Neural progenitor cell (in vitro differentiated cells): ENCODE measurements around the gene YWHAB. TPM values are rescaled to one million over a fixed set of nuclear protein-coding genes. Genes with fewer than 3 reads are reported as not detected.

Experiments
- DNase-seq: peaks from one replicate; pipeline ENCODE4 v3.0.0-alpha.2; 2016; ENCODE audit warnings: low spot score
- H2AFZ ChIP-seq: fragments of 200-600 bp; sonication (generic); replicated peaks from 2 replicates; pipeline ENCODE4 v1.6.1; 2016; ENCODE audit warnings: antibody characterized with exemption
- H3F3A ChIP-seq: fragments of 200-600 bp; sonication (generic); 2 replicates; pipeline ENCODE4 v1.6.1; 2016; ENCODE audit warnings: antibody characterized with exemption, low read depth
- H3K27ac ChIP-seq: fragments of 200-600 bp; sonication (generic); 2 replicates; pipeline ENCODE4 v1.5.1; 2016; ENCODE audit warnings: mild to moderate bottlenecking
- H3K27me3 ChIP-seq: fragments of 200-600 bp; sonication (generic); 2 replicates; pipeline ENCODE4 v1.6.1; 2016; ENCODE audit warnings: mild to moderate bottlenecking, moderate library complexity
- H3K36me3 ChIP-seq: fragments of 200-600 bp; sonication (generic); 2 replicates; pipeline ENCODE4 v1.5.1; 2016
- H3K4me1 ChIP-seq: fragments of 200-600 bp; sonication (generic); 2 replicates; pipeline ENCODE4 v1.6.1; 2016; ENCODE audit warnings: mixed run types
- H3K4me2 ChIP-seq: fragments of 200-600 bp; sonication (generic); 2 replicates; pipeline ENCODE4 v1.6.1; 2016
- H3K4me3 ChIP-seq: fragments of 200-600 bp; sonication (generic); 2 replicates; pipeline ENCODE4 v1.5.1; 2016
- H3K79me2 ChIP-seq: fragments of 200-600 bp; sonication (generic); 2 replicates; pipeline ENCODE4 v1.6.1; 2016; ENCODE audit warnings: low read depth
- H3K9ac ChIP-seq: fragments of 200-600 bp; sonication (generic); 2 replicates; pipeline ENCODE4 v1.6.1; 2016
- H3K9me3 ChIP-seq: fragments of 200-600 bp; sonication (generic); 2 replicates; pipeline ENCODE4 v1.5.1; 2016; ENCODE audit warnings: low read depth
- H4K20me1 ChIP-seq: fragments of 200-600 bp; sonication (generic); 2 replicates; pipeline ENCODE4 v1.6.1; 2016; ENCODE audit warnings: low read depth
- H3K27ac Mint-ChIP-seq: 3 replicates; pipeline ENCODE4 v1.8.0; 2021; ENCODE audit warnings: mixed read lengths
- H3K27me3 Mint-ChIP-seq: 2 replicates; pipeline ENCODE4 v1.8.0; 2022; ENCODE audit warnings: low read depth, mild to moderate bottlenecking, inconsistent platforms, moderate library complexity, mixed read lengths; ENCODE audit not compliant: insufficient read depth
- H3K36me3 Mint-ChIP-seq: 3 replicates; pipeline ENCODE4 v1.8.0; 2021; ENCODE audit warnings: mixed read lengths
- H3K4me1 Mint-ChIP-seq: 3 replicates; pipeline ENCODE4 v1.8.0; 2021; ENCODE audit warnings: mixed read lengths
- H3K4me3 Mint-ChIP-seq: 3 replicates; pipeline ENCODE4 v1.8.0; 2021; ENCODE audit warnings: mild to moderate bottlenecking, moderate library complexity, mixed read lengths
- H3K9me3 Mint-ChIP-seq: 3 replicates; pipeline ENCODE4 v1.8.0; 2020; ENCODE audit warnings: mixed read lengths
- EZH2 ChIP-seq: fragments of 200-600 bp; sonication (generic); IDR thresholded peaks from 2 replicates; pipeline ENCODE4 v1.6.1; 2017; ENCODE audit warnings: antibody characterized with exemption, mild to moderate bottlenecking, moderate library complexity
- EZH2phosphoT487 ChIP-seq: fragments of 200-600 bp; sonication (generic); IDR thresholded peaks from 2 replicates; pipeline ENCODE4 v1.6.1; 2017; ENCODE audit warnings: antibody characterized with exemption
- total RNA-seq: library from RNA; depleted of rRNA; stranded (reverse); fragments of >200 nt; gene quantifications from 2 replicates; pipeline ENCODE4 v1.2.3, GENCODE V29; 2015; ENCODE audit warnings: low replicate concordance
- TF ChIP-seq, protein P1 (sequence below): fragments of 200-600 bp; sonication (generic); IDR thresholded peaks from 2 replicates; pipeline ENCODE4 v1.5.1; 2017; ENCODE audit warnings: antibody characterized with exemption, mild to moderate bottlenecking

Gene YWHAB
- total RNA-seq, 1 donor from 2014 or later: 107 TPM

DNA sequence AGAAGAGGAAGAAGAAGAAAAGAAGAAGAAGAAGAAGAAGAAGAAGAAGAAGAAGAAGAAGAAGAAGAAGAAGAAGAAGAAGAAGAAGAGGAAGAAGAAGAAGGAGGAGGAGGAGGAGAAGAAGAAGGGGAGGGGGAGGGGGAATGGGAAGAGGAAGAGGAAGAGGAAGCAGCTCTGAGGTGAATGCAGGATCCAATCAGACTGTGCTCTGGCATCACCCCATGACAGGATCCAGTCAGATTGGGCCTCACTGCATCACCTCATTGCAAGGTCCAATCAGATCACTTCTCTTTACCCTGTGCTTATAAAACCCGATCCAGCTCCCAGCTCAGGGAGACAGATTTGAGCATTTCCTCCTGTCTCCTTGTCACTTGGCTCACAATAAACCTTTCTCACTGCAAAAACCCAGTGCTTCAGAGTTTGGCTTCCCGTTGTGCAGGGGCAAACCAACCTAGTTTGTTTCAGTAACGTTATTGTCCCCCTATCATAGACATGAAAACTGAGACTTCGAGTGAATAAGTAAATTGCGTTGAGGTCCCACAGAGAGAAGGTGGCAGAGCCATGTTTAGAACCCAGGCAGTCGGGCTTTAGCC, 28.6 kb upstream of the YWHAB start:
- TF ChIP-seq, protein P1, sequence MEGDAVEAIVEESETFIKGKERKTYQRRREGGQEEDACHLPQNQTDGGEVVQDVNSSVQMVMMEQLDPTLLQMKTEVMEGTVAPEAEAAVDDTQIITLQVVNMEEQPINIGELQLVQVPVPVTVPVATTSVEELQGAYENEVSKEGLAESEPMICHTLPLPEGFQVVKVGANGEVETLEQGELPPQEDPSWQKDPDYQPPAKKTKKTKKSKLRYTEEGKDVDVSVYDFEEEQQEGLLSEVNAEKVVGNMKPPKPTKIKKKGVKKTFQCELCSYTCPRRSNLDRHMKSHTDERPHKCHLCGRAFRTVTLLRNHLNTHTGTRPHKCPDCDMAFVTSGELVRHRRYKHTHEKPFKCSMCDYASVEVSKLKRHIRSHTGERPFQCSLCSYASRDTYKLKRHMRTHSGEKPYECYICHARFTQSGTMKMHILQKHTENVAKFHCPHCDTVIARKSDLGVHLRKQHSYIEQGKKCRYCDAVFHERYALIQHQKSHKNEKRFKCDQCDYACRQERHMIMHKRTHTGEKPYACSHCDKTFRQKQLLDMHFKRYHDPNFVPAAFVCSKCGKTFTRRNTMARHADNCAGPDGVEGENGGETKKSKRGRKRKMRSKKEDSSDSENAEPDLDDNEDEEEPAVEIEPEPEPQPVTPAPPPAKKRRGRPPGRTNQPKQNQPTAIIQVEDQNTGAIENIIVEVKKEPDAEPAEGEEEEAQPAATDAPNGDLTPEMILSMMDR: no peak
- TF ChIP-seq EZH2: no peak
- no peak for TF ChIP-seq EZH2phosphoT487
- Histone ChIP-seq H3K4me3 (no peak overlapping the region), H4K20me1 (no peaks in the 10 kb centered on the region), H3F3A (no peaks in the 10 kb centered on the region), H3K9me3 (no peaks in the 10 kb centered on the region), H3K9ac (no peak overlapping the region), H3K27ac (no peak overlapping the region), H3K27me3 (no peaks in the 10 kb centered on the region), H3K36me3 (no peaks in the 10 kb centered on the region), H3K4me1 (no peaks in the 10 kb centered on the region), H3K79me2 (no peaks in the 10 kb centered on the region), H3K4me2 (no peak overlapping the region), H2AFZ (no peak overlapping the region)
- Mint-ChIP-seq H3K4me1 (peaks cover 15% of the 10 kb centered on the region), H3K36me3 (no peaks in the 10 kb centered on the region), H3K27me3 (peaks cover 4% of the 10 kb centered on the region), H3K4me3 (no peak overlapping the region), H3K27ac (peak overlapping the region; percentile 75), H3K9me3 (peaks cover 2% of the 10 kb centered on the region)
- DNase-seq: no peak

- H3F3A ChIP-seq: no peaks in the 10 kb centered on the region
- no peak overlapping the region for H3K4me3 Mint-ChIP-seq
- H3K27me3 Mint-ChIP-seq: peaks cover 4% of the 10 kb centered on the region
- no peak overlapping the region for H3K9ac ChIP-seq
- no peaks in the 10 kb centered on the region for H3K36me3 Mint-ChIP-seq
- H3K4me1 Mint-ChIP-seq: peaks cover 21% of the 10 kb centered on the region
- H3K9me3 ChIP-seq: no peaks in the 10 kb centered on the region
- H3K27ac Mint-ChIP-seq: no peak overlapping the region
- H3K4me1 ChIP-seq: no peaks in the 10 kb centered on the region
- no peak overlapping the region for H3K4me2 ChIP-seq
- DNase-seq: no peak
- no peak overlapping the region for H3K27ac ChIP-seq
- H4K20me1 ChIP-seq: no peaks in the 10 kb centered on the region
- H2AFZ ChIP-seq: no peak overlapping the region
- H3K9me3 Mint-ChIP-seq: peaks cover 2% of the 10 kb centered on the region
- no peaks in the 10 kb centered on the region for H3K27me3 ChIP-seq
- H3K36me3 ChIP-seq: no peaks in the 10 kb centered on the region
- no peak overlapping the region for H3K4me3 ChIP-seq
- no peak for TF ChIP-seq EZH2
- TF ChIP-seq, protein P1: no peak
- no peaks in the 10 kb centered on the region for H3K79me2 ChIP-seq
Measured at GRCh38 chr20:44858606-44859360, 26.7 kb upstream of the YWHAB start.

- no peak overlapping the region for H3K4me2 ChIP-seq
- H3K27ac Mint-ChIP-seq: no peak overlapping the region
- H3K9me3 ChIP-seq: no peaks in the 10 kb centered on the region
- H3K9me3 Mint-ChIP-seq: no peaks in the 10 kb centered on the region
- H3K36me3 Mint-ChIP-seq: no peaks in the 10 kb centered on the region
- TF ChIP-seq EZH2phosphoT487 (no peak), EZH2 (no peak)
- TF ChIP-seq, protein P1: no peak
- no peak overlapping the region for H3K27ac ChIP-seq
- no peaks in the 10 kb centered on the region for H4K20me1 ChIP-seq
- no peaks in the 10 kb centered on the region for H3K79me2 ChIP-seq
- DNase-seq: no peak
- no peaks in the 10 kb centered on the region for H3K27me3 ChIP-seq
- no peaks in the 10 kb centered on the region for H3K36me3 ChIP-seq
- H3F3A ChIP-seq: peaks cover 1% of the 10 kb centered on the region
- H3K4me3 ChIP-seq: no peak overlapping the region
- peaks cover 28% of the 10 kb centered on the region for H3K4me1 Mint-ChIP-seq
- H2AFZ ChIP-seq: no peak overlapping the region
- H3K4me3 Mint-ChIP-seq: no peak overlapping the region
- H3K27me3 Mint-ChIP-seq: peaks cover 4% of the 10 kb centered on the region
- H3K9ac ChIP-seq: no peak overlapping the region
- H3K4me1 ChIP-seq: no peaks in the 10 kb centered on the region
Measured at GRCh38 chr20:44861531-44862006, 23.9 kb upstream of the YWHAB start.
